Tibial nerve (tissue), 4 donors: ENCODE measurements around the gene MED22.
"Not testable (repeated sequence)": the region's sequence is repeated elsewhere in the genome, so short reads cannot be mapped to it uniquely, and the experiment has no call there.

Source experiments
- EP300 ChIP-seq, 2 donors: sonication (generic); formaldehyde crosslinking; IDR thresholded peaks; one replicate each; pipeline ENCODE4 v1.6.1; 2017; ENCODE audit warnings: antibody characterized with exemption in 2 of 2, mild to moderate bottlenecking in 1 of 2
- POLR2A ChIP-seq, 2 donors: fragments of 450-650 bp; IDR thresholded peaks; one replicate each; pipeline ENCODE4 v1.6.1; 2017; ENCODE audit warnings: antibody characterized with exemption in 2 of 2, mild to moderate bottlenecking in 2 of 2, moderate library complexity in 2 of 2
- TF ChIP-seq, protein P1 (sequence below), 5 experiments: fragments of 200-600 bp in 3 of 5; fragments of 450-650 bp in 2 of 5; sonication (generic) in 3 of 5; IDR thresholded peaks; one replicate each; pipeline ENCODE4 v1.5.1; 2016 to 2019; ENCODE audit warnings: antibody characterized with exemption in 5 of 5, mild to moderate bottlenecking in 3 of 5, moderate library complexity in 2 of 5

DNA sequence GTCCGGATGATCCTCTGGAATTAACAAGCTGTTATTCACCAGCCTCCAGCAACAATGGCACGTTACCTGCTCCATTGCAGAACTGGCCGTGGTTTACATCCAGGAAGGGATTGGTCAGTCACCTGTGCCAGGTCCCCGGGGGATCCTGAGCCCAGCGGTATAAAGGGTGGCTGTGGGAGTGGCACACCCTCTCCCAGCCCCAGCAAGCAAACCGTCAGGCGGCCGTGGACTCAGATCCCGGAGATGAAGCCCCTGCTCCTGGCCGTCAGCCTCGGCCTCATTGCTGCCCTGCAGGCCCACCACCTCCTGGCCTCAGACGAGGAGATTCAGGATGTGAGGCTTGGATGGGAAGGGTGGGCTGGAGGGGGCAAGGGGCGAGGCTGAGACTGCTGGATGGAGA, 30.4 kb downstream of the MED22 start:
- TF ChIP-seq, protein P1, sequence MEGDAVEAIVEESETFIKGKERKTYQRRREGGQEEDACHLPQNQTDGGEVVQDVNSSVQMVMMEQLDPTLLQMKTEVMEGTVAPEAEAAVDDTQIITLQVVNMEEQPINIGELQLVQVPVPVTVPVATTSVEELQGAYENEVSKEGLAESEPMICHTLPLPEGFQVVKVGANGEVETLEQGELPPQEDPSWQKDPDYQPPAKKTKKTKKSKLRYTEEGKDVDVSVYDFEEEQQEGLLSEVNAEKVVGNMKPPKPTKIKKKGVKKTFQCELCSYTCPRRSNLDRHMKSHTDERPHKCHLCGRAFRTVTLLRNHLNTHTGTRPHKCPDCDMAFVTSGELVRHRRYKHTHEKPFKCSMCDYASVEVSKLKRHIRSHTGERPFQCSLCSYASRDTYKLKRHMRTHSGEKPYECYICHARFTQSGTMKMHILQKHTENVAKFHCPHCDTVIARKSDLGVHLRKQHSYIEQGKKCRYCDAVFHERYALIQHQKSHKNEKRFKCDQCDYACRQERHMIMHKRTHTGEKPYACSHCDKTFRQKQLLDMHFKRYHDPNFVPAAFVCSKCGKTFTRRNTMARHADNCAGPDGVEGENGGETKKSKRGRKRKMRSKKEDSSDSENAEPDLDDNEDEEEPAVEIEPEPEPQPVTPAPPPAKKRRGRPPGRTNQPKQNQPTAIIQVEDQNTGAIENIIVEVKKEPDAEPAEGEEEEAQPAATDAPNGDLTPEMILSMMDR (IDR thresholded peaks at IDR 0.05): not testable (repeated sequence)
- not testable (repeated sequence) for TF ChIP-seq EP300, POLR2A (IDR thresholded peaks at IDR 0.05)
